Measurements from ENCODE around the gene AP3B2. TPM values are rescaled to one million over a fixed set of nuclear protein-coding genes. Genes with fewer than 3 reads are reported as not detected.
"Not testable (repeated sequence)": the region's sequence is repeated elsewhere in the genome, so short reads cannot be mapped to it uniquely, and the experiment has no call there.

Gene AP3B2
- total RNA-seq, 1 donor from 2014 or later: not detected

- DNase-seq (ENCODE audit: low read depth): no peak
- peak overlapping the region; percentile 31 for H3K4me3 ChIP-seq (ENCODE audit: low read depth, low read length)
- H3K36me3 ChIP-seq (ENCODE audit: control insufficient read depth, insufficient read depth, low read length): no peaks in the 10 kb centered on the region
- TF ChIP-seq, protein P1, sequence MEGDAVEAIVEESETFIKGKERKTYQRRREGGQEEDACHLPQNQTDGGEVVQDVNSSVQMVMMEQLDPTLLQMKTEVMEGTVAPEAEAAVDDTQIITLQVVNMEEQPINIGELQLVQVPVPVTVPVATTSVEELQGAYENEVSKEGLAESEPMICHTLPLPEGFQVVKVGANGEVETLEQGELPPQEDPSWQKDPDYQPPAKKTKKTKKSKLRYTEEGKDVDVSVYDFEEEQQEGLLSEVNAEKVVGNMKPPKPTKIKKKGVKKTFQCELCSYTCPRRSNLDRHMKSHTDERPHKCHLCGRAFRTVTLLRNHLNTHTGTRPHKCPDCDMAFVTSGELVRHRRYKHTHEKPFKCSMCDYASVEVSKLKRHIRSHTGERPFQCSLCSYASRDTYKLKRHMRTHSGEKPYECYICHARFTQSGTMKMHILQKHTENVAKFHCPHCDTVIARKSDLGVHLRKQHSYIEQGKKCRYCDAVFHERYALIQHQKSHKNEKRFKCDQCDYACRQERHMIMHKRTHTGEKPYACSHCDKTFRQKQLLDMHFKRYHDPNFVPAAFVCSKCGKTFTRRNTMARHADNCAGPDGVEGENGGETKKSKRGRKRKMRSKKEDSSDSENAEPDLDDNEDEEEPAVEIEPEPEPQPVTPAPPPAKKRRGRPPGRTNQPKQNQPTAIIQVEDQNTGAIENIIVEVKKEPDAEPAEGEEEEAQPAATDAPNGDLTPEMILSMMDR (IDR thresholded peaks at IDR 0.05; ENCODE audit: insufficient read depth, low read length, severe bottlenecking): no peak
- H3K27me3 ChIP-seq (ENCODE audit: control insufficient read depth, insufficient read depth, low read length): peaks cover 30% of the 10 kb centered on the region
- FAIRE-seq: no peak
Measured at GRCh38 chr15:82647835-82648256, 61.8 kb downstream of the AP3B2 start.

GRCh38 chr15:82647045-82647834 is 62.4 kb downstream of the AP3B2 start, which contains the start of gene CPEB1:
Gene CPEB1, minus strand, starts transcription at chr15:82647363. Its CDS starts 18,904 bp downstream, at chr15:82628459.
- no peak for FAIRE-seq
- DNase-seq (ENCODE audit: low read depth): no peak
- Histone ChIP-seq H3K27me3 (ENCODE audit: control insufficient read depth, insufficient read depth, low read length) (peaks cover 30% of the 10 kb centered on the region), H3K4me3 (ENCODE audit: low read depth, low read length) (peak within 1 kb of the TSS; percentile 31), H3K36me3 (ENCODE audit: control insufficient read depth, insufficient read depth, low read length) (no peaks in the 10 kb centered on the region)
- TF ChIP-seq, protein P1 (IDR thresholded peaks at IDR 0.05; ENCODE audit: insufficient read depth, low read length, severe bottlenecking): peak; percentile 12

GRCh38 chr15:82646250-82647044 is 63.2 kb downstream of the AP3B2 start:
- Histone ChIP-seq H3K27me3 (ENCODE audit: control insufficient read depth, insufficient read depth, low read length) (peaks cover 30% of the 10 kb centered on the region), H3K36me3 (ENCODE audit: control insufficient read depth, insufficient read depth, low read length) (no peaks in the 10 kb centered on the region), H3K4me3 (ENCODE audit: low read depth, low read length) (no peak overlapping the region)
- no peak for FAIRE-seq
- DNase-seq (ENCODE audit: low read depth): no peak
- TF ChIP-seq, protein P1 (IDR thresholded peaks at IDR 0.05; ENCODE audit: insufficient read depth, low read length, severe bottlenecking): no peak

GRCh38 chr15:82644967-82645852 is 64.5 kb downstream of the AP3B2 start:
- FAIRE-seq; H3K36me3 ChIP-seq (ENCODE audit: control insufficient read depth, insufficient read depth, low read length); DNase-seq (ENCODE audit: low read depth); H3K4me3 ChIP-seq (ENCODE audit: low read depth, low read length): not testable (repeated sequence)
- peaks cover 35% of the 10 kb centered on the region for H3K27me3 ChIP-seq (ENCODE audit: control insufficient read depth, insufficient read depth, low read length)

DNA sequence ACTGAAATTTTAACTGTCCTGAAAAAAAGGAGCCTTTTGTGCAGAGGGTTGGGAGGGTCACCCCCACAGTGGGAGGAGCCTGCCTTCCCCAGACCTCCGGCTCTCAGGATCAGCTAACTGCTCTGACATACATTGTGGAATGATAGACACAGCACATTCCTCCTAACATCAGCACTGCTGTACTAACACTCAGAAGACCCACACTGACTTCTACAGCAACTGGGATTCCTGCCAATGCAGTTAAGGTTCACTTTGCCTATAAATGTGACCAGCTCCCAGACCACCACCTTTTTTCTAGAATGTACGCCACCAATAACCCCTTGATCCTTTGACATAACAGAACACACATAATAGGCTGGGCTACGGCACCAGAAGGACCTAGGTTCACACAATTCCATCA is 65.7 kb downstream of the AP3B2 start:
- DNase-seq (ENCODE audit: low read depth) (no peak), FAIRE-seq (no peak)
- Histone ChIP-seq H3K36me3 (ENCODE audit: control insufficient read depth, insufficient read depth, low read length) (no peaks in the 10 kb centered on the region), H3K4me3 (ENCODE audit: low read depth, low read length) (no peak overlapping the region), H3K27me3 (ENCODE audit: control insufficient read depth, insufficient read depth, low read length) (peaks cover 35% of the 10 kb centered on the region)
- TF ChIP-seq, protein P1 (IDR thresholded peaks at IDR 0.05; ENCODE audit: insufficient read depth, low read length, severe bottlenecking): no peak
